NCI-H2029 (cell line): ENCODE data around the gene TBX4.

Experiments used
- DNase-seq: peaks from one replicate; lab custom pipeline; 2025; lab: John Stamatoyannopoulos, UW

Gene TBX4

DNA sequence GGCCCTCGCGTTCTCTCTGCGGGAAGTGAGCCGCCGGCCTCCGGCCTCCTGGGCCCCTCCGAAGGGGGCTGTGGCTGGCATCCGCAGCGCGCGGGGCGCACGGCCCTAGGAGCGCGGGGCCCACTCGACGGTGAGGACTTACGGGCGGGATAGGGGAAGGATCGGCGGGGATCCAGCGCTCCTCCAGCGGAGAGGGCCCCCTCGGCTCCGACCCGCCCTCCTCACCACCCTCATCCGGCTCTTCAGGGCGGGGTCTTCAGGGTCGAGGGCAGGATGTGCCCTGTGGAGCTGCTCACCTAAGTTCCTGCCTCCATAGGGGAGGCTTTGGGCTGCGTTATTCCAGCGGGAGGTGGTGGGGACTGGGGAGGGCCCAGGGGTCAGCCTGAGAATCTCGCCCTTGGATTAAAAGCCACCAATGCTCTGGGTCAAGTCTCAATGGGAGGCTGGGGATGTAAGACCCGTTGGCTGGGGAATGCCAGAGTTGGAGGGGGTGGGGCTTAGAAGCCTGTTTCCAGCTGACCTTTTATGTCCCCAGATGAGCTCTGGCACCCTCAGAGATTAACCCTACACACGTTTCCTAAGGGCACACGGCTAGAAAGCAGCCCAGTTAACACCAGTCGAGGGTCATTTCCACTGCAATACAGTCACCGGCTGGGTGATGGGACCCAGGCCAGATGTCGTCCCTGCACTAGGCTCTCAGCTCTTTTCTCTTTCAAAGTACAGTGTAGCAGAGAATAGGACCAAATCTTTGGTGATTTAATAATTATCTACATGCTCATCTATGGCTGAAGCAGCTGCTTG lies 39.2 kb upstream of the TBX4 start:
- DNase-seq, result no peak

- no peak for DNase-seq
Observed at GRCh38 chr17:61413661-61414126, 38.5 kb upstream of the TBX4 start.

GRCh38 chr17:61414141-61414935 lies 37.9 kb upstream of the TBX4 start:
- no peak for DNase-seq

GRCh38 chr17:61414936-61415251 lies 37.3 kb upstream of the TBX4 start:
- DNase-seq, result no peak

DNA sequence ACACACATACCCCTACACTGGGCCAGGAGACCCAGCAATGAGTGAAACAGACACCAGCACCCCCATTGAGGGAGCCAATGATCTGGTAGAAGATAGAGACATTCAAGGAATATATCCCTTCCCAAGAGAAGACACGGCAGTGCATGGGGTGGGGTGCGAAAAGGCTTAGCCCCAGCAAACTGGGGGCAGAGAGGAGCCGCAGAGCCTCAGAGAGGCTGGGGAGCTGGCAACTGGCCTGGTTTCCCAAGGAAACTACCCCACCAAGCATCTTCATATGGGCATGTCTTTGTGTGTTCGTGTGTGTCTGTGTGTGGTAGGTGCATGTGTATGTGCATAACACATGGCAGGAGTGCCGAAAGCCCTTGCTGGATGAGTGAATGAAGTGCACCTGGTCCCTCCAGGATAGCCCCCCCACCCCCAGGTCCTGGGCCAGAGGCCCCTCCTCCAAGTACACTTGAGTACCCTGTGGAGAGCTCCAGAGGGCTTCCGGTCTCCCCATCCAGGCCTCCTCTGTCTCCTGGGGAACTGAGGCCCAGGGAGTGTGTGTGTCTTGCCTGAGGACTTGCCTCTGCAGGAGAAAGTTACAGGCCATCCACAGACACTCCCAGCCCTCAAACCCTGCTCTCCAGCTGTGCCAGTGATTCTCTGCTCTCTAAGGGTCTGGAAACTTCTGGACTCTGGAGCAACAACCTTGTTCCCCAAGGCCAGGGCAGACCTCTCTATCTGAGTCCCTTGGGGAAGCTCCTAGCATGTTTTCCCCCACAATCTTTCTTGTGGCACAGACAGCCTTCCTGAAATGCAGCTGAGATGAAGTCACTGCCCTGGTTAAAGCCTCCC lies 36.6 kb upstream of the TBX4 start:
- no peak for DNase-seq

DNA sequence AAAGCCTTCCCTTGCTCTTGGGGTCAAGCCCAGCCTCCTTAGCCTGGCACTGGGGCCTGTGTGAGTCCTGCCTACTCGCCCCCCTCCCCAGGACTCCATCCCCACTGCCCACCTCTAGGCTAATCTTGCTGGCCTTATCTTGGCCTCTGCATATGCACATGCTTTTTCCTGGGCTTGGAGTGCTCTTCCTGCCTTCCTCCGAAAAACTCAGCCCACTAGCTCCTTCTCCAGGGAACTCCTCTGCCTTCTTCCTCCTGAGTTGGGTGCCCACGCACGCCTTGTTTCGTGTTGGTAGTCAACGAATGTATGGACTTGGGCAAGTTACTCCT lies 36.0 kb upstream of the TBX4 start:
- DNase-seq, result no peak

GRCh38 chr17:61416540-61417363 lies 35.5 kb upstream of the TBX4 start:
- DNase-seq, result peak; percentile 47

DNA sequence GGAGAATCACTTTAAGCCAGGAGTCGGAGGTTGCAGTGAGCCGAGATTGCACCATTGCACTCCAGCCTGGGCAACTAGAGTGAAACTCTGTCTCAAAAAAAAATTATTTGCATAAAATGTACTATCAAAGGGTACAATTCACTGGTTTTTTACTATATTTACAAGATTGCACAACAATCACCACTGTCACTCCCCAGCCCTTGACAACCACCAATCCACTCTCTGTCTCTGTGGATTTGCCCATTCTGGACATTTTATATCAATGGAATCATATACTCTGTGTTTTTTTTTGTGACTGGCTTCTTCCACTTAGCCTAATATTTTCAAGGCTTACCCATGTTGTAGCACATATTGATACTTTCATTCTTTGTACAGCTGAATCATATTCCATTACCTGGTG lies 33.8 kb upstream of the TBX4 start:
- DNase-seq, result no peak

DNA sequence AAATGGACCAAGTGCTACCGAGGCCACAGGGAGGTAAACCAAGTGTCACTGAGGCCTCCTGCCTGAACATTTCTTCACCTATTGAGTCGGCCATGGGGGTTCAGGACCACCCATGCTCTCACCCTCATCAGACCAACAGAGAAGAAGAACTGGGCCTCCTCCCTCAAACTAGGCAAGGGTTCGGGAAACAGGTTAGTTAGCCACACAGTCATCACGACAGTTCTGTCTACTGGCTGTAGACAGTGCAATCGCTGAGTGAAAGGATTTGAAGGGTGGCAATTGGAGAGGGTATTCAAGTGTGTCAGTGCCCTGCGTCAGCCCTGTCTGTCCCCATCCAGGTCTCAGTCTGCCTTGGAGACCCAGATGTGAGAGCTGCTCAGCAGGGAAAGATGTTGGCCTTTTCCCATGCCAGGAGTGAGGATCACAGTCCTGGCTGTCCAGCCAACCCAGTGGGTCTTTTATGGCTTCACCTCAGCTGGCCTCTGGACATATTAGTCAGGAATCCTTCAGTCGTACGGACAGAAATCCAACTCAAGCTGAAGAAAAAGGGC lies 32.7 kb upstream of the TBX4 start:
- DNase-seq, result no peak

DNA sequence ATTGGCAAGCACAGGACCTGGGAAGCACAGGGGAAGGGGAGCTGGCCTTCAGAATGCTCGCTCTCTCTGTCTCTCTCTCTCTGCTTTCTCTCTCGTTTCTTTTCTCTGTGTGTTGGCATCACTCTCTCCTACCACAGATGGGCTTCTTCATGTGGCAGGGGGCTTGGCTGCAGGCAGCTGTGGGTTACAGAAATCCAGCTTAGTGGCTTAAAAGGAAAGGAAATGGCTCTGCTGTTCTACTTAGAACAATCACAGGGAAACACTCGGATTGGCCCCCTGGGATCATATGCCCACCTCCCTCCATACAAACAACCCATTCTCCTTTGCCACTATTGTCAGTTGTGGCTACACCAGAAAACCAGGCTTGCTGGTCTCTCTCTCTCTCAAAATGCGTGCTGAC lies 32.2 kb upstream of the TBX4 start:
- no peak for DNase-seq

DNA sequence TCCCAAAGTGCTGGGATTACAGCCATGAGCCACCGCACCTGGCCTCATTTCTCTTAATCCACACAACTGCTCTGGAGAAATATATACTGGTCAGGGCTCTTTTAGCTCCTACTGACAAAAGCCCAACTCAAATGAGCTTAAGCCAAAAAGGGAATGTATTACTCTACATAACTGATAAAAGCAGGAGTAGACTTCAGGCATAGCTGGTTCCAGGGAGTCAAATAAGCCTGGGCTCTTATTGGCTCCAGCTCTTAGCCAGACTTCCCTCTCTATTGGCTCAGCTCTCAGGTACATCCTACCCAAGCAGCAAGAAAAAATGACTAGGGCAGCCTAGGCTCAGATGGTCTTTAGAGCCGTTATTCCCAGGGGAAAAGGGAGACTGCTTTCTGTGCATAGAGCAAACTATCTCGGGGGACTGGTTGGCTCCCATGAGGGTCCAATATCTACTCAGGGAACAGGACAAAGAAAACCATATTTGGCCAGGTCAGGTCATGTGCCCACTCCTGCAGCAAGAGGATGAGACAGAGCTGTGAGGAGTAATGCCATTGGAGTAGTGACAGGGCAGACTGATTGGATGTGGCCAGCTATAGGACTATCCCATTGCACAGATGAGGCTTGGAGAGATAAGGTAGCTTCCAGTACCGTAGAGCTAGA lies 31.4 kb upstream of the TBX4 start:
- no peak for DNase-seq

DNA sequence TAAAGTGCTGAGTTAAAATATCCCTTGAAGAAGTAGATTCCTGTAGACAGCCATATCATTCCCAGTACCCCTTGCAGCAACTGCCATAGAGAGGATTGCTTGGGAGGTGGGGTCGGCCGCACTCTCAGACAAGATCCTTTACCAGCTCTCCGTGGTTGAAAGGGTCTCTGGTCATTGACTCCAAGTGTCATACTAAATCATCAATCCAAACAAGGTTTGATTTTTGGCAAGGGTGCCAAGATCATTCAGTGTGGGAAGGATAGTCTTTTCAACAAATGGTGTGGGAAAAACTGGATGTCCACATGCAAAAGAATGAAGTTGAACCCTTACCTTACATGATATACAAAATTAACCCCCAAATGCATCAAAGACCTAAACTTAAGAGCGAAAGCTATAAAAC lies 30.8 kb upstream of the TBX4 start:
- DNase-seq, result no peak

DNA sequence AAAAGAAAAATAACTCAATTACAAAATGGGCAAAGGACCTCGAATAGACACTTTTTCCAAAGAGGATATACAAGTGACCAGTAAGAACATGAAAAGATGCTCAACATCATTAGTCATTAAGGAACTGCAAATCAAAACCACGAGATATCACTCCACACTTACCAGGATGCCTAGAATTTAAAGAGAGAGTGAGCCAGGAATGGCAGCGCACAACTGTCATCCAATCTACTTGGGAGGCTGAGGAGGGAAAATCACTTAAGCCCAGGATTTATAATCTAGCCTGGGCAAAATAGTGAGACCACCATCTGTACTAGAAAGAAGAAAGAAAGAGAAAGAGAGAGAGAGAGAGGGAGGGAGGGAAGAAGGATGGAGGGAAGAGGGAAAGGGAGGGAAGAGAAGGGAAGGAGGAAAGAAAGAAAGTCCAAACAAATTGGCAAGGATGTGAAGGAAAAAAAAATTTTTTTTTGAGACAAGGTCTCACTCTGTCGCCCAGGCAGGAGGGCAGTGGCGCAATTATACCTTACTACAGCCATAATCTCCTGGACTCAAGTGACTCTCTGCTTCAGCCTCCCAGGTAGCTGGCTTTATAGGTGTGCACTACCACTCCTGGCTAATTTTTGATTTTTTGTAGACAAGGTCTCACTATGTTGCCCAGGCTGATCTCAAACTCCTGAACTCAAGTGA lies 30.0 kb upstream of the TBX4 start:
- no peak for DNase-seq

DNA sequence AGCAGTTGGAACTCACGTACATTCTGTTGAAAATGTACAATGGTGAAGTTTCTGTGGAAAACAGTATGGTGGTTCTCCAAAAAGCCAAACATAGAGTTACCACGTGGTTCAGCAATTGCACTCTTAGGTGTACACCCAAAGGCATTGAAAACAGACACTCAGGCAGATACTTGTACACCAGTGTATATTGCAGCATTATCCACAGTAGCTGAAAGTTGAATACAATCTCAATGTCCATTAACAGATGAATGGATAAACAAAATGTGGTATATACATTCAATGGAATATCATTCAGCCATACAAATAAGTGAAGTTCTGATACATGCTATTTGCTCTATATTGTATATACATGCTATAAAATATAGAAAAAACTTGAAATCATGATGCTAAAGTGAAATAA lies 29.4 kb upstream of the TBX4 start:
- DNase-seq, result no peak

DNA sequence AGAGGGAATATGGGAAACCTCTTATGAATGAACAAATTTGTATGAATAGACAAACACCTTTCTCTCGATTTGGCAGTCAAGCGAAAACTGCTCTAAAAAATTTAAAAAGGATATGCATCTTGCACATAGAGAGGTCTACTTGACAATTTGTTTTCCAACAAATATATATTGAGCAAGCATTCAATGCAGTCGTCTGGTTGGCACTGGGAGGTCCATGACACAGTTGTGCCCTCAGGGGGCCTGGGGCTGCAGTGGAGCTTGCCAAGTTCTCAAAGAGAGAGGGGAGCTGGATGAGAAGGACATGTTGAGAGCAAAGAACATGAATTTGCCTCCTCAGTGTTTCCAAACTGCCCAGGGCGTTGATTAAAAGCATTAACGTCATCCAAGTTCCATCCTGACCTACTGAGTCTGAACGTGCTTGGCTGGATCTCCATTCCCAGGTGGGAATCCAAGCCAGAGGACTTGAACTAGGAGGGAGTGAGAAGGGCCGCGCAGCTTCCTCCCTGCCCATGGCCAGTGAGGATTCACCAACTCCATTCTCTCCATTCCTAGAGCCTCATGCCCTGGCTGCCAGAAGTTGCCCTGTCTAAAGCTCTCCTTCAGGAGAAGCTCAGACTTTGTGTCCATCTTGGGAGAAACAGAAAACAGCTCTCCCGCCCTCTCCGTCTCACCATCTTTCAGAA lies 28.1 kb upstream of the TBX4 start:
- no peak for DNase-seq

DNA sequence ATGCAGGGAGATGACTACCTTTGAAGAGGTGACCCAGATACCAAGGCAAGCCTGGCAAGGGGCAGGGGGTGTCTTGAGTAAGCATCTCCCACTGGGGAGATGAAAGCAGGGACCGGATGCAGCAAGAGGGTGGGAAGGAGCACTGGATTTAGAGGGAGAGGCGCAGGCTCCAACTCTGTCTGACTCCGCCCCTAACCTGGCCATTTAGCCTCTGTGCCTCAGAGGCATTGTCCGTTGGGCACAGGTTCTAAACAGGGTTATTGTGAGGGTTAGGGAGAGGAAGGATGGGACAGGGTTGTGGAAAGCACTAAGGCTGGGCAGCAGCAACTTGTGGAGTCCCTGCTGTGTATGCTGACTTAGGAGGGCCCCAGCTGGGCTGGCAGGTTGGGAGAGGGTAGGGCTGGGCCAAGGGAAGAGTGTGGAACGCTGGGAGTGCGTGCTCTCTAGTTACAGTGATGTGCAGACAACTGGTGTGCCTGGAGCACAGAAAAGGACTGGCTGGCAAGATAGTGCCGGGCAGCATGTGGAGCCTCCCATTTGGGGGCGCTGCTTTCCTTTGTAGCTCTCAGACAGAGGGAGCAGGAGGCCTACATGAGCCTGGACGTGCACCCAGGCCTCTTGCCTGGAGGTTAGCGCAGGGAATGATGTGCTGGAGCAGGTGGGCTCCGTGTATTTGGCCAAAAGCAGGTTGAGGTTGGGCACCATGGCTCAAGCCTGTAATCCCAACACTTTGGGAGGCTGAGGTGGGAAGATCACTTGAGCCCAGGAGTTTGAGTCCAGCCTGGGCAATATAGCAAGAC lies 26.3 kb upstream of the TBX4 start:
- no peak for DNase-seq

DNA sequence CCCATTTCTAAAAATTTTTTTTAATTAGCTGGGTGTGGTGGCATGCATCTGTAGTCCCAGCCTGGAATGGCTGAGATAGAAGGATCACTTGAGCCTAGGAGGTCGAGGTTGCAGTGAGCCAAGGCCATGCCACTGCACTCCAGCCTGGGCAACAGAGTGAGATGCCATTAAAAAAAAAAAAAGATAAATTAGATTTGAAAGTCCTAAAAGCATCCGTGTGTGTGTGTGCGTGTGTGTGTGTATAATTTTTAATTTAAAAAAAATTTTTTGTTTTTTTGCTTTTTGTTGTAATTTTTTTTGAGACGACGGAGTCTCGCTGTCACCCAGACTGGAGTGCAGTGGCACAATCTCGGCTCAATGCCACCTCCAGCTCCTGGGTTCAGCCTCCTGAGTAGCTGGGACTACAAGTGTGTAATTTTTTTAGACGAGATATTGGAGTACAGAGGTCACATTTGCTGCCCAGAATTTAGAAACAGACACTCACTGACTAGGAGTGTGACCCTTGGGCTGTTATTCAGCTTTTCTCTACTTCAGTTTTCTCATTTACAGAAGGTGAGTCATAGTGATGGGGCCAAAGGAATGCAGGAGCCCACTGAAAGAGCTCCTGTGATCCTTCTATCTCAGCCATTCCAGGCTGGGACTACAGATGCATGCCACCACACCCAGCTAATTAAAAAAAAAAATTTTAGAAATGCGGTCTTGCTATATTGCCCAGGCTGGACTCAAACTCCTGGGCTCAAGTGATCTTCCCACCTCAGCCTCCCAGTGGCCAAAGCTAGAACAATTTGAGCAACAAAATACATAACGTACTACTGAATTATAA lies 25.5 kb upstream of the TBX4 start:
- DNase-seq, result no peak

DNA sequence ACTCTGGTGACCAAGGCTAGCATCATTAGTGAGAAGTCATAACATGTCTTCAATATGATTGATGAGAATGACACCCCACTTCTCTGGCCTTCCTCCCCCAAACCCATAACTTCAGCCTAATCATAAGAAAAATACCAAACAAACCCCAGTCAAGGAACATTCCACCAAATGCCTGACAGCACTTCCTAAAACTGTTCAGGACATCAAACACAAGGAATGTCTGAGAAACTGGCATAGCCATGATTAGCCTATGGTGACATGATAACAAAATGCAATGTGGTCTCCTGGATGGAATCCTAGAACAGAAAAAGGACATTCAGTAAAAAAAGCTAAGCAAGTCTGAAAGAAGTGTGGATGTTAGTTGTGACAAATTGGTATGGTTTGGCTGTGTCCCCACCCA lies 24.7 kb upstream of the TBX4 start:
- DNase-seq, result no peak
